ENCODE results near the gene PIK3R3.
"Not testable (repeated sequence)": the region's sequence is repeated elsewhere in the genome, so short reads cannot be mapped to it uniquely, and the experiment has no call there.

The PIK3R3 gene

GRCh38 chr1:46113948-46114347 is 18.5 kb downstream of the PIK3R3 start:
- no peak for DNase-seq

- no peak for DNase-seq
These were observed 20.3 kb downstream of the PIK3R3 start for GRCh38 chr1:46112108-46112507.

GRCh38 chr1:46110521-46110920 is 21.9 kb downstream of the PIK3R3 start:
- no peak for DNase-seq

GRCh38 chr1:46102769-46103476 is 29.5 kb downstream of the PIK3R3 start:
- no peak for DNase-seq

- no peak for DNase-seq
These were observed 33.2 kb downstream of the PIK3R3 start for GRCh38 chr1:46099215-46099614.

- no peak for DNase-seq
These were observed 34.3 kb downstream of the PIK3R3 start for GRCh38 chr1:46098027-46098712.

- no peak for DNase-seq
These were observed 35.3 kb downstream of the PIK3R3 start for GRCh38 chr1:46097149-46097472.

GRCh38 chr1:46096269-46097148 is 35.9 kb downstream of the PIK3R3 start:
- DNase-seq, result no peak

GRCh38 chr1:46095110-46095509 is 37.3 kb downstream of the PIK3R3 start:
- DNase-seq, result not testable (repeated sequence)

- DNase-seq, result no peak
These were observed 37.9 kb downstream of the PIK3R3 start for GRCh38 chr1:46094471-46095005.

GRCh38 chr1:46093832-46094231 is 38.6 kb downstream of the PIK3R3 start:
- DNase-seq, result not testable (repeated sequence)

- no peak for DNase-seq
These were observed 44.5 kb downstream of the PIK3R3 start for GRCh38 chr1:46087891-46088290.

- DNase-seq, result no peak
These were observed 45.9 kb downstream of the PIK3R3 start for GRCh38 chr1:46086576-46086975.

- DNase-seq, result no peak
These were observed 47.6 kb downstream of the PIK3R3 start for GRCh38 chr1:46084553-46085451.

- no peak for DNase-seq
These were observed 48.9 kb downstream of the PIK3R3 start for GRCh38 chr1:46083579-46083978.

- no peak for DNase-seq
These were observed 50.8 kb downstream of the PIK3R3 start for GRCh38 chr1:46081619-46082018.

GRCh38 chr1:46081206-46081605 is 51.2 kb downstream of the PIK3R3 start:
- DNase-seq, result no peak

GRCh38 chr1:46080257-46080656 is 52.2 kb downstream of the PIK3R3 start:
- no peak for DNase-seq

- no peak for DNase-seq
These were observed 54.8 kb downstream of the PIK3R3 start for GRCh38 chr1:46077644-46078043.

GRCh38 chr1:46076343-46076742 is 56.1 kb downstream of the PIK3R3 start:
- DNase-seq, result no peak

GRCh38 chr1:46072975-46073374 is 59.5 kb downstream of the PIK3R3 start:
- DNase-seq, result no peak
